Prostate gland (tissue), 2 donors: ENCODE results near the gene DDX41. TPM values are rescaled to one million over a fixed set of nuclear protein-coding genes. Genes with fewer than 3 reads are reported as not detected.

Experiments used
- DNase-seq: peaks from one replicate; pipeline ENCODE4 v3.0.0-alpha.2; 2019; ENCODE audit warnings: low spot score
- H3K27ac ChIP-seq, 2 donors: fragments of 200-600 bp; sonication (generic); 2 replicates each; pipeline ENCODE4 v1.5.1; 2017 to 2019
- H3K27me3 ChIP-seq: fragments of 200-600 bp; sonication (generic); replicated peaks from 2 replicates; pipeline ENCODE4 v1.5.1; 2019; ENCODE audit not compliant: insufficient read depth
- H3K36me3 ChIP-seq, 2 donors: fragments of 200-600 bp; sonication (generic); 1 replicate in 1 of 2; 2 replicates in 1 of 2; pipeline versions ENCODE4 v1.5.1 to v1.8.1; 2017 to 2019
- H3K4me1 ChIP-seq: fragments of 200-600 bp; sonication (generic); replicated peaks from 2 replicates; pipeline ENCODE4 v1.5.1; 2019
- H3K4me3 ChIP-seq, 2 donors: fragments of 200-600 bp; sonication (generic); 2 replicates each; pipeline ENCODE4 v1.5.1; 2017 to 2019
- H3K9me3 ChIP-seq: fragments of 200-600 bp; sonication (generic); 2 replicates; pipeline ENCODE4 v1.5.1; 2017
- CTCF ChIP-seq, 4 experiments: fragments of 200-600 bp in 2 of 4; fragments of 450-650 bp in 2 of 4; sonication (generic) in 2 of 4; IDR thresholded peaks; 1 replicate in 3 of 4; 2 replicates in 1 of 4; pipeline ENCODE4 v1.5.1; 2016 to 2019; ENCODE audit warnings: antibody characterized with exemption in 4 of 4, mild to moderate bottlenecking in 2 of 4, moderate library complexity in 2 of 4
- POLR2A ChIP-seq: fragments of 450-650 bp; IDR thresholded peaks from one replicate; pipeline ENCODE4 v1.6.1; 2016; ENCODE audit warnings: antibody characterized with exemption, mild to moderate bottlenecking
- POLR2AphosphoS5 ChIP-seq: sonication (generic); formaldehyde crosslinking; IDR thresholded peaks from one replicate; pipeline ENCODE4 v1.6.1; 2017; ENCODE audit warnings: antibody characterized with exemption
- WGBS: methylation state at CpG from one replicate; pipeline ENCODE4 v1.1.5; 2018; 5-methylcytosine and 5-hydroxymethylcytosine counted together
- intact Hi-C: fragments of 100-400 bp; cut with DNase I; formaldehyde crosslinking; loops from one replicate; pipeline ENCODE4 v1.14.2; 2022
- total RNA-seq, 2 donors: library from RNA; depleted of rRNA; stranded (reverse); fragments of >200 nt; gene quantifications; one replicate each; pipeline ENCODE4 v1.1.0, GENCODE V29; 2016

Gene DDX41
- total RNA-seq, 2 donors from 2014 or later: 126 to 139 TPM

- H3K27ac ChIP-seq: no peak overlapping the region
- no peak overlapping the region for H3K4me3 ChIP-seq
- DNase-seq: no peak
- TF ChIP-seq POLR2AphosphoS5: no peak
- no peak for TF ChIP-seq POLR2A
- no peak for TF ChIP-seq CTCF (IDR thresholded peaks at IDR 0.05)
- H3K9me3 ChIP-seq: no peaks in the 10 kb centered on the region
- no peaks in the 10 kb centered on the region for H3K27me3 ChIP-seq
- 84% methylated on average over 27 of the region's 27 CpGs for WGBS
- intact Hi-C loops: no loop called here
- H3K4me1 ChIP-seq: no peaks in the 10 kb centered on the region
- no peaks in the 10 kb centered on the region for H3K36me3 ChIP-seq
Observed at GRCh38 chr5:177462021-177462670, 54.6 kb downstream of the DDX41 start.

Other genes with a start within 250 kb of the DDX41 start
- 10 to 100 TPM; 30.0 to 30.4 TPM for gene RAB24, start 213.2 kb downstream of the DDX41 start, total RNA-seq
- gene PRELID1, start 213.2 kb downstream of the DDX41 start, total RNA-seq: 10 to 100 TPM; 76.5 to 95.8 TPM
- gene MXD3, start 205.1 kb downstream of the DDX41 start, total RNA-seq: 10 to 100 TPM; 13.5 to 20.5 TPM
- gene LMAN2, start 165.3 kb downstream of the DDX41 start, total RNA-seq: 100 to 1,000 TPM; 350 to 369 TPM
- gene RGS14, start 159.0 kb downstream of the DDX41 start, total RNA-seq: 10 to 100 TPM; 13.3 to 24.2 TPM
- not detected for gene SLC34A1, start 132.5 kb downstream of the DDX41 start, total RNA-seq
- gene PFN3, start 116.3 kb downstream of the DDX41 start, total RNA-seq: not detected
- gene F12, start 107.4 kb downstream of the DDX41 start, total RNA-seq: 1 to 10 TPM in 1 of 2 donors, under 1 TPM in 1; 0.74 to 2.6 TPM
- 10 to 100 TPM; 28.6 to 32.4 TPM for gene GRK6, start 90.3 kb downstream of the DDX41 start, total RNA-seq
- 10 to 100 TPM in 1 of 2 donors, 1 to 10 TPM in 1; 8.7 to 11.0 TPM for gene PRR7, start 70.1 kb downstream of the DDX41 start, total RNA-seq
- 10 to 100 TPM; 33.1 to 65.1 TPM for gene DBN1, start 43.3 kb downstream of the DDX41 start, total RNA-seq
- 100 to 1,000 TPM; 155 to 235 TPM for gene PDLIM7, start 19.4 kb downstream of the DDX41 start, total RNA-seq
- gene DOK3, start 7.1 kb downstream of the DDX41 start, total RNA-seq: 10 to 100 TPM in 1 of 2 donors, 1 to 10 TPM in 1; 5.0 to 10.4 TPM
- 100 to 1,000 TPM in 1 of 2 donors, 10 to 100 TPM in 1; 59.6 to 112 TPM for gene FAM193B, start 37.6 kb upstream of the DDX41 start, total RNA-seq
- 100 to 1,000 TPM; 136 to 176 TPM for gene TMED9, start 75.2 kb upstream of the DDX41 start, total RNA-seq
- 10 to 100 TPM; 41.6 to 66.2 TPM for gene B4GALT7, start 83.2 kb upstream of the DDX41 start, total RNA-seq